ENCODE data around the gene SORT1.
"Not testable (repeated sequence)": the region's sequence is repeated elsewhere in the genome, so short reads cannot be mapped to it uniquely, and the experiment has no call there.

Gene SORT1

GRCh38 chr1:109300650-109301151, 97.0 kb downstream of the SORT1 start:
- DNase-seq, result no peak

- peak in 53 of 58 donors; percentile 39 to 92 (median 77) for DNase-seq
Observed at GRCh38 chr1:109299558-109300343, 98.0 kb downstream of the SORT1 start.

- peak in 42 of 58 donors; percentile 24 to 80 (median 58) for DNase-seq
Observed at GRCh38 chr1:109298666-109299557, 98.8 kb downstream of the SORT1 start.

- DNase-seq, result no peak
Observed at GRCh38 chr1:109296782-109297181, 100.9 kb downstream of the SORT1 start.

GRCh38 chr1:109295712-109296415, 101.9 kb downstream of the SORT1 start:
- DNase-seq, result no peak

GRCh38 chr1:109294481-109294880, 103.2 kb downstream of the SORT1 start:
- DNase-seq, result no peak

- no peak for DNase-seq
Observed at GRCh38 chr1:109293026-109293425, 104.7 kb downstream of the SORT1 start.

GRCh38 chr1:109292364-109292763, 105.4 kb downstream of the SORT1 start:
- peak in 1 of 58 donors; percentile 45 for DNase-seq

- peak in 1 of 58 donors; percentile 36 for DNase-seq
Observed at GRCh38 chr1:109290998-109291397, 106.7 kb downstream of the SORT1 start.

GRCh38 chr1:109290137-109290536, 107.6 kb downstream of the SORT1 start:
- no peak for DNase-seq

GRCh38 chr1:109286762-109287161, 111.0 kb downstream of the SORT1 start:
- DNase-seq, result not testable (repeated sequence)

- no peak for DNase-seq
Observed at GRCh38 chr1:109283748-109284600, 113.7 kb downstream of the SORT1 start.

GRCh38 chr1:109282952-109283747, 114.6 kb downstream of the SORT1 start, which contains the start of gene PSRC1:
PSRC1 (minus strand) TSS chr1:109283145.
- DNase-seq, result peak; percentile 80 to 99 (median 97)

- DNase-seq, result no peak
Observed at GRCh38 chr1:109282497-109282951, 115.2 kb downstream of the SORT1 start.

GRCh38 chr1:109281680-109282496, 115.8 kb downstream of the SORT1 start:
- DNase-seq, result peak in 8 of 58 donors; percentile 22 to 67 (median 40)

GRCh38 chr1:109280862-109281261, 116.9 kb downstream of the SORT1 start:
- peak in 2 of 58 donors; percentile 22 to 40 for DNase-seq

GRCh38 chr1:109279615-109280278, 118.0 kb downstream of the SORT1 start:
- DNase-seq, result no peak
